Ascending aorta (tissue), 2 donors: ENCODE data around the gene DYNLRB2. TPM values are rescaled to one million over a fixed set of nuclear protein-coding genes. Genes with fewer than 3 reads are reported as not detected.

Experiments
- DNase-seq, 2 donors: peaks; one replicate each; pipeline ENCODE4 v3.0.0-alpha.2; 2019; ENCODE audit warnings: low spot score in 2 of 2
- H3K27ac ChIP-seq, 2 donors: fragments of 200-600 bp; sonication (generic); one replicate each; pipeline ENCODE4 v1.5.1; 2016 to 2017; ENCODE audit warnings: mild to moderate bottlenecking in 1 of 2
- H3K27me3 ChIP-seq: fragments of 200-600 bp; sonication (generic); one replicate; pipeline ENCODE4 v1.5.1; 2017
- H3K36me3 ChIP-seq, 2 donors: fragments of 200-600 bp; sonication (generic); one replicate each; pipeline ENCODE4 v1.5.1; 2016
- H3K4me1 ChIP-seq, 2 donors: fragments of 200-600 bp; sonication (generic); one replicate each; pipeline ENCODE4 v1.5.1; 2016 to 2017; ENCODE audit warnings: mild to moderate bottlenecking in 1 of 2
- H3K4me3 ChIP-seq, 2 donors: fragments of 200-600 bp; sonication (generic); one replicate each; pipeline ENCODE4 v1.5.1; 2016 to 2017; ENCODE audit warnings: mild to moderate bottlenecking in 1 of 2
- H3K9me3 ChIP-seq, 2 donors: fragments of 200-600 bp; sonication (generic); one replicate each; pipeline ENCODE4 v1.5.1; 2016
- intact Hi-C: fragments of 100-400 bp; cut with DNase I; formaldehyde crosslinking; loops from one replicate; pipeline ENCODE4 v1.15.1; 2023
- total RNA-seq: library from RNA; depleted of rRNA; stranded (reverse); fragments of >200 nt; gene quantifications from one replicate; pipeline ENCODE4 v1.1.0, GENCODE V29; 2016
- TF ChIP-seq, protein P1 (sequence below), 3 experiments: fragments of 200-600 bp in 2 of 3; fragments of 450-650 bp in 1 of 3; sonication (generic) in 2 of 3; IDR thresholded peaks; one replicate each; pipeline ENCODE4 v1.5.1; 2016 to 2019; ENCODE audit warnings: antibody characterized with exemption in 3 of 3, mild to moderate bottlenecking in 1 of 3, moderate library complexity in 1 of 3

The DYNLRB2 gene
- total RNA-seq, 1 donor from 2014 or later: not detected

DNA sequence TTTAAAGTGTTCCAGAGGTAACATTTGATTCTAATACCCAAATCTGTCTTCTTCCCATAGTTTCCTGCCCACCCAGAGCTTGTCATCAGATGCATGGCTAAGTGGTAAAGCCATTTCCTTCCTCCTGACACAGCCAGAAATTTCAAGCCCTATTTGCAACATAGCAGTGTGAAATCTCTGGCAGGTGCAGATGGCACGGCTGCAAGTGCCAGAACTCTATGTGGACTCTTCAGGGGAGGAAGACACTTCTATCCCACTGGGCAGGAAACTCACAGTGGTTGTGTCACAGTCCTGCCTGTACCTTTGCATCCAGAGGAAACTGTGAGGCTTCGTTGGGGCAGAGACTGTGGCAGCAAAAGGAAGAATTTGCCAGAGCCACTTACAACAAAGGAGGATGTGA is 13.2 kb downstream of the DYNLRB2 start:
- intact Hi-C loops: no loop called here
- H3K27ac ChIP-seq: no peak overlapping the region
- TF ChIP-seq, protein P1, sequence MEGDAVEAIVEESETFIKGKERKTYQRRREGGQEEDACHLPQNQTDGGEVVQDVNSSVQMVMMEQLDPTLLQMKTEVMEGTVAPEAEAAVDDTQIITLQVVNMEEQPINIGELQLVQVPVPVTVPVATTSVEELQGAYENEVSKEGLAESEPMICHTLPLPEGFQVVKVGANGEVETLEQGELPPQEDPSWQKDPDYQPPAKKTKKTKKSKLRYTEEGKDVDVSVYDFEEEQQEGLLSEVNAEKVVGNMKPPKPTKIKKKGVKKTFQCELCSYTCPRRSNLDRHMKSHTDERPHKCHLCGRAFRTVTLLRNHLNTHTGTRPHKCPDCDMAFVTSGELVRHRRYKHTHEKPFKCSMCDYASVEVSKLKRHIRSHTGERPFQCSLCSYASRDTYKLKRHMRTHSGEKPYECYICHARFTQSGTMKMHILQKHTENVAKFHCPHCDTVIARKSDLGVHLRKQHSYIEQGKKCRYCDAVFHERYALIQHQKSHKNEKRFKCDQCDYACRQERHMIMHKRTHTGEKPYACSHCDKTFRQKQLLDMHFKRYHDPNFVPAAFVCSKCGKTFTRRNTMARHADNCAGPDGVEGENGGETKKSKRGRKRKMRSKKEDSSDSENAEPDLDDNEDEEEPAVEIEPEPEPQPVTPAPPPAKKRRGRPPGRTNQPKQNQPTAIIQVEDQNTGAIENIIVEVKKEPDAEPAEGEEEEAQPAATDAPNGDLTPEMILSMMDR (IDR thresholded peaks at IDR 0.05): no peak
- DNase-seq: no peak
- no peaks in the 10 kb centered on the region for H3K4me1 ChIP-seq
- no peak overlapping the region for H3K4me3 ChIP-seq
- H3K27me3 ChIP-seq: no peaks in the 10 kb centered on the region
- no peaks in the 10 kb centered on the region for H3K9me3 ChIP-seq
- H3K36me3 ChIP-seq: no peaks in the 10 kb centered on the region

DNA sequence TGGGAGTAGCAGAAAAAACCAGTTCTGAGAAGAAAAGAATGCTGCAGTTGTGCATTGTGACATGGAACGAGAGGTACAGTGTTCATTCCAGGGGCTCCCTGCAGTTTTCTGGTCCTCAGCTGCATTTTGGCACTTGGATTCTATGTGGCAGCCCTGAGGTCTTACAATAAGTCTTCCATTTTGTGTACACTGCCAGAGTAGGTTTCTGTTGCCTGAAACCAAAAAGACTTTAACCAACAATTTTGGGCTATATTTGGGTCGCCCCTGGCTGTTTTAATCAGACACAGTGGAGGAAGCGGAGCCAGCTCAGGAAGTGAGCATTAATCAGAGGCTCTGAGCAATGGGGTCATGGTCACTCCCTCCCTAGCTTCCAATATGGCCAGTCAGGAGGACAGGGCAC is 15.7 kb downstream of the DYNLRB2 start:
- DNase-seq: no peak

DNA sequence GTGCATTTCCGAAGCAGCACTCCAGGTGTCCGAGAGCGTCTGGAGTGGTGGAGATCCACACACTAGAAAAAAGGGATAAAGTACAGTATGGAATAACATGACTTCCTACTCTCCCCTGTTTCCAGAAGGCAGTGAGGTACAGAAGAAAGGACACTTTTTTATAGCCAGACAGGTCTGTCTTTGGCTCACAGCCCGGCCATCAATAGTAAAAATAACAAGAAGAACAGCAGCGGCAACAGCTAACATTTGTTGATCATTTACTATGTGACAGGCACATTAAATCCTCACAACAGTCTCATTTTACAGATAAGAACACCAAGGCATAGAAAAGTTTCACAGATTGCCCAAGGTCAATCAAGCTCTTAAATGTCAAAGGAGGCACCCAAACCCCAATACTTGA is 16.2 kb downstream of the DYNLRB2 start:
- no peak for DNase-seq
- no peaks in the 10 kb centered on the region for H3K9me3 ChIP-seq
- no peak overlapping the region for H3K4me3 ChIP-seq
- H3K36me3 ChIP-seq: no peaks in the 10 kb centered on the region
- intact Hi-C loops: no loop called here
- H3K27me3 ChIP-seq: no peaks in the 10 kb centered on the region
- TF ChIP-seq, protein P1 (IDR thresholded peaks at IDR 0.05): no peak
- no peak overlapping the region for H3K27ac ChIP-seq
- no peaks in the 10 kb centered on the region for H3K4me1 ChIP-seq

More for the DNA sequence above, 15.7 kb downstream of the DYNLRB2 start:
- Histone ChIP-seq H3K4me3 (no peak overlapping the region), H3K9me3 (no peaks in the 10 kb centered on the region), H3K27ac (no peak overlapping the region), H3K4me1 (no peaks in the 10 kb centered on the region), H3K36me3 (no peaks in the 10 kb centered on the region), H3K27me3 (no peaks in the 10 kb centered on the region)
- TF ChIP-seq, protein P1 (IDR thresholded peaks at IDR 0.05): no peak
- intact Hi-C loops: no loop called here

DNA sequence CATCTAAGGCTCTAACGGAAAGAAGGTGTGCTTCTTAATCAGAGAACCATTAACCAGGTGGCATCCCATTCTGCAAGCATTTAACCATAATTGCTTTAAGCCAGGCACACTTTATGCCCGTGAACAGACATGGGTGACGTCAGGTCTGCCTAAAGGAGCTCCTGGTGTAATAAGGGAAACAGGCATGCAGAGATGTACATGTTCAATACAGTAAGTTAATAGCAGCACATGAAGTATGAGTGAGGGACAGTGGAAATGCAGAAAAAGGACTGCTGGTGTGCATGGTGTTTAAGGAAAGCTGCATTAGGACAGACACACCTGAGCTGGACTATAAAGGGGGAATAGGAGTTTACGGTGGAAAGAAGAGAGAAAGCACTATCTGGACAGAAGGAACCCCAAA is 18.6 kb downstream of the DYNLRB2 start:
- H3K4me1 ChIP-seq: no peaks in the 10 kb centered on the region
- intact Hi-C loops: no loop called here
- TF ChIP-seq, protein P1 (IDR thresholded peaks at IDR 0.05): no peak
- DNase-seq: no peak
- H3K9me3 ChIP-seq: no peaks in the 10 kb centered on the region
- H3K4me3 ChIP-seq: no peak overlapping the region
- H3K27ac ChIP-seq: no peak overlapping the region
- no peaks in the 10 kb centered on the region for H3K27me3 ChIP-seq
- H3K36me3 ChIP-seq: no peaks in the 10 kb centered on the region

- H3K36me3 ChIP-seq: no peaks in the 10 kb centered on the region
- H3K4me3 ChIP-seq: no peak overlapping the region
- H3K27me3 ChIP-seq: no peaks in the 10 kb centered on the region
- TF ChIP-seq, protein P1 (IDR thresholded peaks at IDR 0.05): no peak
- no peaks in the 10 kb centered on the region for H3K4me1 ChIP-seq
- no peak for DNase-seq
- H3K9me3 ChIP-seq: no peaks in the 10 kb centered on the region
- intact Hi-C loops: no loop called here
- no peak overlapping the region for H3K27ac ChIP-seq
Observed at GRCh38 chr16:80563066-80563465, 22.3 kb downstream of the DYNLRB2 start.

GRCh38 chr16:80564394-80564793 is 23.6 kb downstream of the DYNLRB2 start:
- H3K4me1 ChIP-seq: no peaks in the 10 kb centered on the region
- TF ChIP-seq, protein P1 (IDR thresholded peaks at IDR 0.05): no peak
- H3K27me3 ChIP-seq: no peaks in the 10 kb centered on the region
- H3K36me3 ChIP-seq: no peaks in the 10 kb centered on the region
- DNase-seq: no peak
- no peak overlapping the region for H3K27ac ChIP-seq
- H3K9me3 ChIP-seq: no peaks in the 10 kb centered on the region
- H3K4me3 ChIP-seq: no peak overlapping the region
- intact Hi-C loops: no loop called here
